Retinal pigment epithelial cell (primary cell): ENCODE results near the gene HSPG2.
"Not testable (repeated sequence)": the region's sequence is repeated elsewhere in the genome, so short reads cannot be mapped to it uniquely, and the experiment has no call there.

Experiments
- DNase-seq: peaks from one replicate; pipeline ENCODE4 v3.0.0-alpha.2; 2010; ENCODE audit warnings: low read depth
- H3K4me3 ChIP-seq: 2 replicates; pipeline ENCODE4 v1.5.1; 2011; ENCODE audit warnings: mild to moderate bottlenecking, low read length, control low read depth, moderate library complexity
- TF ChIP-seq, protein P1 (sequence below): conservative IDR thresholded peaks from 2 replicates; pipeline ENCODE4 v1.5.1; 2011; ENCODE audit warnings: low read depth, low read length, control low read depth, inconsistent platforms

The HSPG2 gene

DNA sequence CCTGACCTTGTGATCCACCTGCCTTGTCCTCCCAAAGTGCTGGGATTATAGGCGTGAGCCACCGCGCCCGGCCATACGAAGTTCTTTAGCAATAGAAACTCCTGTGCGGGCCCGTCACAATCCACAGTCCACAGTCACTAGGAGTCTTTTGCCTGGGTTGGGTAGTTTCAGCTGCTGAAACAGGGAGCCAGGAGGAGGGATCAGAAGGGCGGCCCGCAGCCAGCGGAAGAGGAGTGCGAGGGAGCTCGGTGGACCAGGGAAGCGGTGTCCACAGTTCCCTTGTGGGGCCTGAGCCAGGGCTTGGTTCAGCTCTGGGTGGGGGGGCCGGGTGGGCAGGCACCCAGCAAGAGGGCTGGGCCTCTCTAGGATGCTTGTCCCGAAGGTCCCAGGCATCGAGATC, 17.9 kb upstream of the HSPG2 start:
- TF ChIP-seq, protein P1, sequence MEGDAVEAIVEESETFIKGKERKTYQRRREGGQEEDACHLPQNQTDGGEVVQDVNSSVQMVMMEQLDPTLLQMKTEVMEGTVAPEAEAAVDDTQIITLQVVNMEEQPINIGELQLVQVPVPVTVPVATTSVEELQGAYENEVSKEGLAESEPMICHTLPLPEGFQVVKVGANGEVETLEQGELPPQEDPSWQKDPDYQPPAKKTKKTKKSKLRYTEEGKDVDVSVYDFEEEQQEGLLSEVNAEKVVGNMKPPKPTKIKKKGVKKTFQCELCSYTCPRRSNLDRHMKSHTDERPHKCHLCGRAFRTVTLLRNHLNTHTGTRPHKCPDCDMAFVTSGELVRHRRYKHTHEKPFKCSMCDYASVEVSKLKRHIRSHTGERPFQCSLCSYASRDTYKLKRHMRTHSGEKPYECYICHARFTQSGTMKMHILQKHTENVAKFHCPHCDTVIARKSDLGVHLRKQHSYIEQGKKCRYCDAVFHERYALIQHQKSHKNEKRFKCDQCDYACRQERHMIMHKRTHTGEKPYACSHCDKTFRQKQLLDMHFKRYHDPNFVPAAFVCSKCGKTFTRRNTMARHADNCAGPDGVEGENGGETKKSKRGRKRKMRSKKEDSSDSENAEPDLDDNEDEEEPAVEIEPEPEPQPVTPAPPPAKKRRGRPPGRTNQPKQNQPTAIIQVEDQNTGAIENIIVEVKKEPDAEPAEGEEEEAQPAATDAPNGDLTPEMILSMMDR = no peak
- no peak overlapping the region for H3K4me3 ChIP-seq
- DNase-seq = no peak

DNA sequence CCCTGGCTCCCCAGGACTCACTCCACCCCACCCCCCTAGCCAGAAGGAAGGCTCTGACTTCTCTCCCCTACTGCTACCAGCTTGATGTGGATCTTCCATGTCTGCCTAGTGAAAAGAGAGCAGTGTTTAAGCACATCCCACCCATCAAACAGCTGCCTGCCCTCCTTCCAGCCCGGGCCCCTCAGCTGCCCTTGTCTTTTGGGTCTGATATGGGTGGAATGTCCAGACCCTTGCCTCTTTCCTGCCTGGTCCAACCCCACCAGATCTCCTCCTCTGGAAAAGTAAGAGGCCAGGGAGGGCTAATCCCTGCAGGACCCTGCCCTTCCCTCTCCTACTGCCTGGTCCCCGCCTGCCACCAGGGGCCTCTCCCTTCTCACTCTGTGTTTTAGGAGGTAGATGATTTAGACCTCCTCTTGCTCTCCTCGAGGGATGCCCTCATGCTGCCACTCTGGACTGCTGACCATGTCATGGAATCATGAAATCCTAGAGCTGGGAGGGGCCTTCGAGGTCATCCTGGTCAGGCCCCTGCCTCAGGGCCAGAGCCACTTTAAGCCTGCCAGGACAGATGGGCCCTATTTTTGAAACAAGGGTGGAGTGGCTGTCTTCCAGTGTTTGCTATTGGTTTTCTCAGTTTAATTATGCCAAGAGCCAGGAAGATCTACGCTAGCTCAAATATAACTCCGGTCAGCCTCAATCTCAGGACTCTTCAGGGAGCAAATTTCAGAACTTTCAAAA, 15.8 kb upstream of the HSPG2 start:
- H3K4me3 ChIP-seq = no peak overlapping the region
- TF ChIP-seq, protein P1 = peak; percentile 25

DNA sequence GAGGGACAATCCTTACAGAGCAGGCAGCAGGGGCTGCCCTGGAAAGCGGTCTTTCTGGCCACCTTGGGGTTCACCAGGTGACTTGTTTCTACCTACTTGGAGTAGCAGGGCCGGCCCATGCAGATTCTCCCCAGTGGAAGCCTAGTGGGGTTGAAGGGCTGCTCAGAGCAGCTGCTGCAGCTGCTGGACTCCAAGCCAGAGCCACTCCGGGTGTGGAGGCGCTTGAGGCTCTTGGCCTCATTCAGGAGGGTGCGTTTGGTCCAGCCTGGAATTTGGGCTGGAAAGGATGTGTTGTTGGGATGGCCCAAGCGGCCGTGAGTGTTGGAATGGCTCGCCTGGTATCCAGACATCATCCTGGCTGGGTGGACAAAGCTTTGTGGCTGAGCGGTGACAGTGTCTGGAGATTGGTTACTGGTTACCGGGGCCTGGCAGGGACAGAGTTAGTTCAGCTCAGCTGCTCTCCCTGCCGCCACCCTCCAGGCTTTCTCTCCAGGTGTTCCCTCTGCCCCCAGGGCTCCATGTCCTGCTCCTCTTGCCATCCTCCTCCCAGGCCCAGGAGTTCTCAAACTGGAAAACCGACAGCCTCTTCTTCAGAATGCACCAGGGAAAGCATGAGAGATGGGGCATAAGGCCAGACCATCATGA, 14.2 kb upstream of the HSPG2 start:
- no peak for DNase-seq
- H3K4me3 ChIP-seq = no peak overlapping the region
- TF ChIP-seq, protein P1 = no peak

More for the DNA sequence above, 15.8 kb upstream of the HSPG2 start:
- no peak for DNase-seq

DNA sequence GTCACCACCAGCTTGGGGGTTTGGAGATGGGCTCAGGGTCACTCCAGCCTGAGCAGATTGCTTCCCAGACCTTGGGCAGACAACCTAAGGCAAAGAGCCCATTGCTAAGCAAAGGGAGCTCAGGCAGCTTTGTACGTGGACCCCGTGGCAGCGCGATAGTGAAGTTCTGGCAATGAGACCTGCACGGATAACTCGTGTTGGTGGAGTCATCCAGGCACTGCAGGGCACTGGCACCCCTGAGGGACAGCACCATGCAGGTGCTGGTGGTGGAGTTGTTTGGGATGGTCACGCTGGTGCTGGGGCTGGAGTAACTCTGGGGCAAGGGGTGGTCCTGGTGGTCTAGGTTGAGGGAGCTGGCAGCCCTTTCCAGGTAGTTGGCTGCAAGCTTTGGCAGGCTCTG, 13.6 kb upstream of the HSPG2 start:
- DNase-seq = no peak
- no peak overlapping the region for H3K4me3 ChIP-seq

DNA sequence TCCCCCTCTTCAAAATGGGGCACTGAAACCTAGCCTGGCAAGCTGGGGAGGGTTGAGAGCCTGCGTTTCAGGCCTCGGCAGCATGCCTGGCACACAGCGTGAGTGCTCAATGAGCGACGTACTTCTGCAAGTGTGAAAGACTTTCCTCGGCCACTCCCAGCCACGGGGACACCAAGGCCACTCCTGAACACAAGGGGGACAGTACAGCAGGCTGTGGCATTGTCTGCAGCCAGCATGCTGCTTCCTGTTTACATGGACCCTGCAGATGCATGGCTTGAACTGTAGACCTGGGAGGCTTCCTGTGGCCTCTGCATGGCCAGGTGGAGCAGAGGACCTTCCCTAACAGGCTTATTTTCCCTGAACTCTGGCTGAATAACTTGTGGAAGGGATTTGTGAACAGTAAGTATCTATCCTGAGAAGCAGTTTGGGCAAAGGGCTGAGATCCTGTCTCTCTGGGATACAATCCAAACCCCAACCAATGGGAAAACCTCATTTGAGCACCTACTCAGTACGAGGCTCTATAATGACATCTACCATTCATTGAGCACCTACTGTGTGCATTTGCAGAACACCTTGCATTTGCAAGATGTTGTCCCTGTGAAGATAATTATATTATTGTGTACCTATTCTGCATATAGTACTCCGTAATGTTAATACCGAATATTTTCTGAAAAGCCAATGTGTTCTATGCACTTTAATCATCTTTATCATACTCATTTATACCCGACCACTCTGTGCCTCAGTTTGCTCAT, 9.9 kb upstream of the HSPG2 start:
- TF ChIP-seq, protein P1 = no peak

More for the DNA sequence above, 13.6 kb upstream of the HSPG2 start:
- TF ChIP-seq, protein P1 = no peak

DNA sequence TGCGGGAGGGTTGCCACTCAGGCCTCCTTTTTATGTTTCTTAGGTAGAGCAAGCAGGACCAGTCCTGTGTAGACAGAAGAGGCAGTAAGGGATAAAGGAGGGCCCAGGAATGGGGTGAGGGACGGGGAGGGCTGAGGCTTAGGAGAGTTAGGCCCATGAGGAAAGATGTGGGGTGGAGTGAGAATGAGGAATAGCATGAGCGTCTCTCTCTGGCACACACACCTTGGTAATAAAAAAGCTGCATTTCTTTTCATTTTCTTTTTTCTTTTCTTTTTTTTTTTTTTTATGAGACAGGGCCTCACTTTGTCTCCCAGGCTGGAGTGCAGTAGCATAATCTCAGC, 7.6 kb upstream of the HSPG2 start:
- H3K4me3 ChIP-seq = no peak overlapping the region
- no peak for DNase-seq
- TF ChIP-seq, protein P1 = no peak

More for the DNA sequence above, 9.9 kb upstream of the HSPG2 start:
- H3K4me3 ChIP-seq = no peak overlapping the region
- no peak for DNase-seq

DNA sequence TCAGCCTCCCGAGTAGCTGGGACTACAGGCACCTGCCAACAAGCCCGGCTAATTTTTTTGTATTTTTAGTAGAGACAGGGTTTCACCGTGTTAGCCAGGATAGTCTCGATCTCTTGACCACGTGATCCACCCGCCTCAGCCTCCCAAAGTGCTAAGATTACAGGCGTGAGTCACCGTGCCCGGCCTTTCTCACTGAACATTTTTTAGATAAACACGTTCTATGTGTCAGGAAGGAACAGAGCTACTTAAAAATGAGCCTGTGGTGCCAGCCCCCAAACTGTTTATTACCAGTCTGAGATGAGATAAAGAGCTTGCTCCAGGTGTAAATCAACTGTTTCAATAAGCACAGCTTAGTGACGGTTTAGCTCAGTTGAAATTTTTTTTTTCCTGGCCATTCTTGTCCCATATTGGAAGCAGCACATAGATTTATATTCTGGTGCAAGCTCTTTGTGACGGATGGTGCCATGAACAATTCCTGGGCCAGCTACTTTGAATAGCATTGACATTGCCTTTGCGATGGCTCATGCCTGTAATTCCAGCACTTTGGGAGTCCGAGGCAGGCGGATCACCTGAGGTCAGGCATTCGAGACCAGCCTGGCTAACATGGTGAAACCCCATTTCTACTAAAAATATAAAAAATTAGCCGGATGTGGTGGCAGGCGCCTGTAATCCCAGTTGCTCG, 6.0 kb upstream of the HSPG2 start:
- H3K4me3 ChIP-seq, DNase-seq: not testable (repeated sequence)
